Stimulated activated CD4-positive, alpha-beta T cell treated with anti-CD3 and anti-CD28 coated beads, Interleukin-4, amount 100 ng/mL, for 24 hours (primary cell): Measurements from ENCODE around the gene TRMT10C.
"Not testable (repeated sequence)": the region's sequence is repeated elsewhere in the genome, so short reads cannot be mapped to it uniquely, and the experiment has no call there.

Source experiments
- DNase-seq: peaks from one replicate; pipeline ENCODE4 v3.0.0-alpha.2; 2020

TRMT10C gene

DNA sequence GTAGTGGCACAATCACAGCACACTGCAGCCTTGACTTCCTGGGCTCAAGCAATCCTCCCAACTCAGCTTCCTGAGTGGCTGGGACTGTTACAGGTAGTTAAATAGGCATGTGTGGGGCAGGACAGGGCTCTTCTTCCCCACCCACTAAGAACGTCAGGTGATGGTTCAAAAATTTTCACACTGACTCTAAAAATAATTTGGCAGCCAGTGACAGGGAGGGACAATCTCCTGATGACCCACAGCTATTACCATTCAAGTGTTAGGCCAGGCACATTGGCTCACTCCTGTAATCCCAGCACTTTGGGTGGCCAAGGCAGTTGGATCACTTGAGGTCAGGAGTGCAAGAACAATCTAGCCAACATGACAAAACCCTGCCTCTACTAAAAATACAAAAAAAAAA is 12.2 kb upstream of the TRMT10C start:
- DNase-seq, result no peak

DNA sequence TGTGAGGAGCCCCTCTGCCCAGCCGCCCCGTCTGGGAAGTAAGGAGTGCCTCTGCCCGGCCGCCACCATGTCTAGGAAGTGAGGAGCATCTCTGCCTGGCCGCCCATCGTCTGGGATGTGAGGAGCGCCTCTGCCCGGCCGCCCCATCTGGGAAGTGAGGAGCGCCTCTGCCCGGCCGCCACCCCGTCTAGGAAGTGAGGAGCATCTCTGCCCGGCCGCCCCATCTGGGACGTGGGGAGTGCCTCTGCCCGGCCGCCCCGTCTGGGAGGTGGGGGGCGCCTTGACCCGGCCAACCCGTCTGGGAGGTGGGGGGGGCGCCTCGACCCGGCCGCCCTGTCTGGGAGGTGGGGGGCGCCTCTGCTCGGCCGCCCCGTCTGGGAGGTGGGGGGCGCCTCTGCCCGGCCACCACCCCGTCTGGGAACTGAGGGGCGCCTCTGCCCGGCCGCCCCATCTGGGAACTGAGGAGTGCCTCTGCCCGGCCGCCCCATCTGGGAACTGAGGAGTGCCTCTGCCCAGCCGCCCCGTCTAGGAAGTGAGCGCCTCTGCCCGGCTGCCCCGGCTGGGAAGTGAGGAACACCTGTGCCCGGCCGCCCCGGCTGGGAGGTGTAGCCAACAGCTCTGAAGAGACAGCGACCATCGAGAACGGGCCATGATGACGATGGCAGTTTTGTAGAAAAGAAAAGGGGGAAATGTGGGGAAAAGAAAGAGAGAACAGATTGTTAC is 10.1 kb upstream of the TRMT10C start:
- DNase-seq, result not testable (repeated sequence)

DNA sequence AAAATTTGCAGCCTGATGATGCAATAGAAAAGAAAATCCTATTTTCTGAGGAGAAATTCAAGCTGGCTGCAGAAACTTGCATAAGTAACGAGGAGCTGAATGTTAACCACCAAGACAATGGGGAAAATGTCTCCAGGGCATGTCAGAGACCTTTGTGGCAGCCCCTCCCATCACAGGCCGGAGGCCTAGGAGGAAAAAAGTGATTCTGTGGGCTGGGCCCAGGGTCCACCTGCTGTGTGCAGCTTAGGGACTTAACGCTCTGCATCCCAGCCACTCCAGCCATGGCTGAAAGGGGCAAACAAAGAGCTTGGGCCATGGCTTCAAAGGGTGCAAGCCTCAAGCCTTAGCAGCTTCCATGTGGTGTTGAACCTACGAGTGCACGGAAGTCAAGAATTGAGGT is 8.3 kb upstream of the TRMT10C start:
- not testable (repeated sequence) for DNase-seq

DNA sequence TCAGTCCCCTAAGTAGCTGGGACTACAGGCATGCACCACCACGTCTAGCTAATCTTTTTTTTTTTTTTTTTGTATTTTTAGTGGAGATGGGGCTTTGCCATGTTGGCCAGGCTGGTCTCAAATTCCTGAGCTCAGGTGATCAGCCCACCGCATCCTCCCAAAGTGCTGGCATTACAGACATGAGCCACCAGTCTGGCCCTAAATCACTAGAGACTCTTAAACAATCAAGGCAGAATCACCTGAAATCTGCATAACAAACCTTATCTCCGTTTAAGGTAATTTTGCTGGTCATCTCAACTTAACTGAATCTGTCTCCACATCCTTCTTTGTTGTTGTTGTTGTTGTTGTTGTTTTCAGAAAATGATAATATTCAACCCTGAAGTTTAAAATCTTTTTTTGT is 5.6 kb upstream of the TRMT10C start:
- no peak for DNase-seq

DNA sequence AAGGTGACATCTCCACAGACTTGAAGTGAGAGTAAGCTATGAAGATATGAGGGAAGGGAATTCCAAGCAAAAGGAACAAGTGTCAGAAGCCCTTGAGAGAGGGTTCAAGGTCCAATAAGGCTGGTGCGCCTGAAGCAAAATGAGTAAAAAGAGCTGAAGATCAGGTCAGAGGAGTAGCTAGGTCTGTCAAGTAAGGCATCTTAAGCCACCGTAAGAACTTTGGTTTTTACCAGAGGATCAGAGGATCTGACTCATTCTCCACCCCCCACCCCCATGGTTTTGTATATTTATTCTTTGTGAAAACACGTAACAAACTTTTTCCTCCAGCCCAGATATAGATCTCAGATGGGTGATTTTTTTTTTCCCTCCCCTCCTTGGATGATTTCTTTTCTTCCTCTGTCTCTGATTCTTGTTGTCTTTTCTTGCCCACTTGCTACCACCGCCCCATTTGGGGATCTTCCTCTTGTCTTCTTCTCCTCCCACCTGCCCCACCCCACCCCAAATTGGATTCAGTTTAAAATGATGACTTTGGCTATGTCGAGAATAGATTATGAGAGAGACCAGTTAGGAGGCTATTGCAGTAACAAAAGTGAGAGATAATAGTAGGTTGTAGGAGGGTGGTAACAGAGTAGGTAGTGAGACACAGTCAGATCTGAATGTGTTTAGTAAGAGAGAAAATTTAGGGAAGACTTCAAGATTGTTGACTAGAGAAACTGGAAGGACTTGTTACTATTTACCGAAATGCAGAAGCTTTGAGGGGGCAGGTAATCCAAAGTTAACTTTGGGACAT is 6.1 kb downstream of the TRMT10C start:
- DNase-seq, result peak; percentile 68

DNA sequence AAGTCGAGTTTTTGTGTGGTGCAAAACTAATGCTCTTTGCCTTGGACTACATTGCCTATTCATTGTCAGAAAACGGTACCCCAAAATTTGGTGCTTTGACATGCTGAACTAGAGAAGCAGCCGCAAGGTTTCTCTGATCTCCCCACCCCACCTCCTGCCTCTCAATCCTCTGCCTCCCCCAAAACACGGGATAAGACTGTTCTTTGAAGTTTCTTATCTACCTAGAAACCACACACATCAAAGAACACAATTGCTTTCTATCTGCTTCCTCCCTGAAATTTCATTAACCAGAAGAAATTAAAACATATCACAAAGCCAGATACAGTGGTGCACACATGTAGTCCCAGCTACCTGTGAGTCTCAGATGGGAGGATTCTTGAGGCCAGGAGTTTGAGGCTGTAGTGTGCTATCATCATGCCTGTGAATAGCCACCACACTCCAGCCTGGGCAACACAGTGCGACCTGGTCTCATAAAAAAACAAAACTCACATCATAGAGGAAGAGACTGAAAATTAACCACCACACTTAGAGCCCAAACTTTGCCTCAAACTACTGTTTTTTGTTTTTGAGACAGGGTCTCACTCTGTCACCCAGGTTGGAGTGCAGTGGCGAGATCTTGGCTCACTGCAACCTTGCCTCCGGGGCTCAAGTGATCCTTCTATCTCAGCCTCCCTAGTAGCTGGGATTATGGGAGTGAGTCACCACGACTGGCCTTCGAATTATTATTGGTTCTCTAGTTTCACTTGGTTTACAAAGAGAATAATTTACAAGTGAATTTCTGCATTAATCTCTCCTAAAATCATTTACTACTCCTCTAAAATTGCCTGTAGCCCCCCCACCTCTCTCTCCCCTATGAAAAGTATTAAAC is 9.6 kb downstream of the TRMT10C start:
- no peak for DNase-seq

DNA sequence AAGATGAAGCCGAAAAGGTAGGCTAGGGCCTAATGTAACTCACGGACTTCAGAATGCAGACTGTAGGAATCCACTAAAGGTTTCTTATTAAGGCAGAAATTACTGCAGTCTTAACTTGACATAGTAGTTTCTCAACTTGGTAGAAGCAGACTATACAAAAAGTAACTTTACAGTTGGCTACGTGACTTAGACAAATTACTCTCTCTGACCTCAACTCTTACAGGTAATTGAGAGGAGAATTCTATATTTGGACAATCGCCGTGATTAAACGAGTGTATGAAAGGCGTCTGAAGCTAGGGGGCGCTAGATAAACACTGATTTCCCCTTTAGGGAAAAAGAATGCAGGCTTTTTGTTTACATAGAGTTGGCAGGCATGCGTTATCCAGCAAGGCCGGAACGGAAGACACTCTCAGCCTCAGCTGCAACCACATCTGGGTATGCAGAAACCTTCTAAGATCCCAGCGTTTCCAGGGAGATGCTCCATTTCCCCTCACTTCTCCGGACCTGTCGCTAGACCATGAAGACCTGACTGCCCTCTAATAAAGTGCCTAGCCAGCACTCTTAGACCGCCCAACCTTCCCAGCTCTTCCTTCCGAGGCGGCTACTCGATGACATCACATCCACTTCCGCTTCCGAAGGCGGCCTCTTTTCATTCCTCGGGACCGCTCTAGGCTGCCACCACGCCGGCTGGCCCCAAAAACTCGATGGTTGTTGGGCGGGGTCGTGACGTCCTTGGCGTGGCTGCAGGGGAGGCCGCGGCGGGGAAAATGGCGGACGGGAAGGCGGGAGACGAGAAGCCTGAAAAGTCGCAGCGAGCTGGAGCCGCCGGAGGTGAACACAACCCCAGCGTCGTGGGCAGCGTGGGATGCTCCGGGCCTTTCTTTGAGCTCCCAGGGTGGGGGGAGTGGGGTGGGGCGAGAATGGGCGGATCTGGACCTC is 12.1 kb downstream of the TRMT10C start, which contains the start of gene PCNP:
PCNP (plus strand) TSS at position 732 of the 939 bp plus-strand sequence; CDS start at position 768, 36 bp downstream.
- DNase-seq, result peak; percentile 100

DNA sequence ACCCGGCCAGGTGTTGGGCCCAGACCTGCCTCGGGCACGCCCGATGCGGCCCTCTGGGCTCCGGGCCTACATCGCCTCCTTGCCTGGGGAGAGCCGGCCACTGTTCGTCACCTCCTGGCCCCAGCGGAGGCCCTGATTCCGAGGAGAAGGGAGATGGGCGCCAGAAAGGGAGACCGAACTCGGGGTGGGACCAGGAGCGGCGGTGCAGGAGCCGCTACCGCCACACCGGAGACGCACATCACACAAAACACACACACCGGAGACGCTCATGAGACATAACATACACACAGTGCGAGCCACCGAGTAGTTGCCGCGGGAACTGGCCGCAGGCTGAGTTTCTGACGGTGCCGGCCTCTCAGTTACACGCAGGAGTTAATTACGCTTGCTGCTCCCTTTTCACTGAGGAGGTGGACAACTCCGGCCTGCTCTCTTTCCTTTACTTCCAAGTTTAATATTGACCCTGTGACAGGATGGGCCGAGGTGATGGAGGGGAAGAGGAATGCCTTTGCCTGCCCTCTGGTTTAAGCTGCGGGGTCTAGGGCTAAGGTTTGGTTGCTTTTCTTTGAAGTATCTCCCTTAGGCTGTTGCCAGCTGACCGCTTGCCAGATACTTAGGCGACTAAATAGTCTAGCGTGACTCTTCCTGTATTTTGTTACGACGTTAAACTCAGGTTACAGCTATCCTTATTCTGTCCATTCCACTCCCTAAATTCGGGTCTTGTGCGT is 12.9 kb downstream of the TRMT10C start:
- DNase-seq, result peak; percentile 46

DNA sequence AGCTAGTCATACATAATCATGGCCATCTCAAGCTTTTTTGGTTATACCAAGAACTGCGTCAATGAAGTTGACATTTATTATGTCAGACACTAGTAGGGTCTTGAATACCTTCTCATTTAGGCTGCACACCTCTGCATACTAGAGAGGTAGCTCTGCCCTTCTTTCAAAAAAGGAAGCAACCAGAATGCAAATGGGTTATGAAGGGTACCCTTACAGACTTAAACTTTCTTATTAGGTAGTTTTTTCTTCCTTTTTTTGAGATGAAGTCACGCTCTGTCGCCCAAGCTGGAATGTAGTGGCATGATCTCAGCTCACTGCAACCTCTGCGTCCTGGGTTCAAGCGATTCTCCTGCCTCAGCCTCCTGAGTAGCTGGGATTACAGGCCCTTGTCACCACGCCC is 15.6 kb downstream of the TRMT10C start:
- no peak for DNase-seq

DNA sequence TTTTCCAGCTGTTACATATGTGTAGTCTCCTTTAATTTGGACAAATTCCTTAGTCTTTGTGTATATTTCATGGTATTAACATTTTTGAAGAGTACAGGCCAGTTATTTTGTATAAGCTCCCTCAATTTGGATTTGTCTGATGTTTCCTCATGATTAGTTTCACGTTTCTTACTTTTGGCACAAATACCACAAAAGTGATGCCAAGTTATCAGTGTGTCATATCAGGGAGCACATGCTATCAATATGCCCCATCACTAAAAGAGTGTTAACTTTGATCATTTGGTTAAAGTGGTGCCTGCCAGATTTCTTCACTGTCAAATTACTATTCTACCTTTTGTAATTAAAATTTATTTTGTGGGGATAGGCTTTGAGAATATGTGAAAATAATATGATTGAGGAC is 26.9 kb downstream of the TRMT10C start:
- no peak for DNase-seq

DNA sequence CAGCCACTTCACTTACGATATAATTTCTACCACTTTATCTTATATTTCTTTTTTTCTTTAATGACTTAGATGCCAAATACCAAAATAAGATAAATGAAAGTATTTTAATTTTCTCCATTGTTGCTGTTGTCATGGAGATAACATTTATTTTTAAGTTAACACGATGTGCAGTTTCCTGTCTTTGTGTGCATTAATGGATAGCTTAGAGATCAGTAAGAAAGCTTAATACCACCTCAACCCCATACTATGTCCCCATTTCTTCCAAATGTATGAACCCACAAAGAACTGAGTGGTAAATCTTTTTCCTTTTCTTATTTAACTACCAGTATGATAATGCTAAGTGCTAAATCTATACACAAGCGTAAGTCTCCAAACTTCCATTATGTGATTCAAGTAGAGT is 29.4 kb downstream of the TRMT10C start:
- DNase-seq, result no peak

DNA sequence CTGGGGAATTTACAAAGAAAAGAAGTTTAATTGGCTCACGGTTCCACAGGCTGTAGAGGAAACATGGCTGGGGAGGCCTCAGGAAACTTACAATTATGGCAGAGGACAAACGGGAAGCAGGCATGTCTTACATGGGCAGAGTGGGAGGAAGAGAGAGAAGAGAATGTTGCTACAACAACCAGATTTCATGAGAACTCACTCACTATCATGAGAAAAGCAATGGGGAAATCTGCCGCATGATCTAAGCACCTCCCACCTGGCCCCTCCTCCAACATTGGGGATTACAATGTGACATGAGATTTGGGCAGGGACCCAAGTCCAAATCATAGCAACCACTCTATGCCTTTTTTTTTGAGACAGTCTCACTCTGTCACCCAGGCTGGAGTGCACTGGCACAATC is 41.1 kb downstream of the TRMT10C start:
- no peak for DNase-seq

DNA sequence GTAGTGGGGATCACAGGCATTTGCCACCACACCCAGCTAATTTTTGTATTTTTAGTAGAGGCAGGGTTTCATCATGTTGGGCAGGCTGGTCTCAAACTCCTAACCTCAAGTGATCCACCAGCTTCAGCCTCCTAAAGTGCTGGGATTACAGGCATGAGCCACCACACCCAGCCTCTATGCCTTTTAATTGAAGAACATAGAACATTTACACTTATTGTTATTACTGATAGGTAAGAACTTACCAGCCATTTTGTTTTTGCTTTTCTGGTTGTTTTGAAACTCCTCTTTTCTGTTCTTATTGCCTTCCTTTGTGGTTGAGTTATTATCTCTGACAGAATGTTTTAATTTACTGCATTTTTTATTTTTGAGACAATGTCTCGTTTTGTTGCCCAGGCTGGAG is 41.5 kb downstream of the TRMT10C start:
- DNase-seq, result no peak

DNA sequence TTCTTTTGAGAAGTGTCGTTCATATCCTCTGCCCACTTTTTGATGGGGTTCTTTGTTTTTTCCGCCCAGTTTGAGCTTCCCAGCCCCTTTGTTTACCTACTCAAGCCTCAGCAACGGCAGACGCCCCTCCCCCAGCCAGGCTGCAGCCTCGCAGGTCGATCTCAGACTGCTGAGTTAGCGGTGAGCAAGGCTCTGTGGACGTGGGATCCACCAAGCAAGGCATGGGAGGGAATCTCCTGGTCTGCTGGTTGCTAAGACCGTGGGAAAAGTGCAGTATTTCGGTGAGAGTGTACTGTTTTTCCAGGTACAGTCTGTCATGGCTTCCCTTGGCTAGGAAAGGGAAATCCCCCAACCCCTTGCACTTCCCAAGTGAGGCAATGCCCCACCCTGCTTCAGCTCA is 43.7 kb downstream of the TRMT10C start:
- DNase-seq, result not testable (repeated sequence)

DNA sequence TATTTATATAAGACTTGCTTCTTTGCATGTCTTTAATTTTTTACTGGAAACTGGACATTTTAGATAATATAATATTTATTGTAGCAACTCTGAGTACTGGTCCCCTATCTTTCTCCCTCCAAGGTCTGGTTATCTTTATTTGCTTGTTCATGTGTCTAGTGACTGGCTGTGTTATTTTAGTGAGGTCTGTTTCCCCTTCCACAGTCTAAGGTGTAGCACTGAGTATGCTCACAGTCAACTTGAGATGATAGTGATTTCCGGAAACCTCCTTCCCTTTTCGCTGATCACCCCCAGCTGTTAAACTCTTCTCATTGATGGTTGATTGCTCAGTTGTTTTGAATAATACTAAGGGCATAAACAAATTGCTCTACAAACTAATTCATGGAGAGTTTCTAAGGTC is 49.4 kb downstream of the TRMT10C start:
- no peak for DNase-seq

DNA sequence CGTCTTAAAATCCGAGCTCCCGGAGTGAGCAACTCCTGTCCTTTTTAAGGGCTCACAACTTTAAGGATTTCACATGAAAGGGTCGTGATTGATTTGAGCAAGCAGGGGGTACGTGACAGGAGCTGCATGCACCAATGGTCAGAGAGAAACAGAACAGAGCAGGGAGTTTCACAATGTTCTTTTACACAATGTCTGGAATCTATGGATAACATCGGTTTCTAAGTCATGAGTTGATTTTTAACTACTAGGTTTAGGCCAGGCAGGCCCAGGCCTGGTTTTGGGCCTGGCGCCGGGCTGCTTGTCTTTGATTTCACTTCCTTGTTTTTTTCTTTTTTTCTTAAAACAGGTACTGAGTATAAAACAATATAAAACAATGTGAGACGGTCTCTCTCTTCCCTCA is 51.3 kb downstream of the TRMT10C start:
- not testable (repeated sequence) for DNase-seq

DNA sequence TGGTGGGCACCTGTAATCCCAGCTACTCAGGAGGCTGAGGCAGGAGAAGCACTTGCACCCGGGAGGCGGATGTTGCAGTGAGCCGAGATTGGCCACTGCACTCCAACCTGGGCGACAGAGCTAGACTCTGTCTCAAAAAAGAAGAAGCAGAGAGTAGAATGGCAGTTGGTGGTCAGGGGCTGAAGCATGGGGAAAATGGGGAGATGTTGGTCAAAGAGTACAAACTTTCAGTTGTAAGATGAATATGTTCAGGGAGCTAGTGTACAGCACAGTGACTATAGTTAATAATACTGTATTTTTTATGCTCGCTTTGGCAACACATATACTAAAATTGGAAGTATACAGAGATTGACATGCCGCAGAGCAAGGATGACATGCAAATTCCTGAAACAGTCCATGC is 53.9 kb downstream of the TRMT10C start:
- DNase-seq, result no peak
